ENCODE data around the gene RSPRY1. TPM values are rescaled to one million over a fixed set of nuclear protein-coding genes. Genes with fewer than 3 reads are reported as not detected.

RSPRY1 gene
- total and polyA plus RNA-seq, 2 of the 4 experiments (the other 2 are of a cell fraction): 25.2 to 62.2 TPM

DNA sequence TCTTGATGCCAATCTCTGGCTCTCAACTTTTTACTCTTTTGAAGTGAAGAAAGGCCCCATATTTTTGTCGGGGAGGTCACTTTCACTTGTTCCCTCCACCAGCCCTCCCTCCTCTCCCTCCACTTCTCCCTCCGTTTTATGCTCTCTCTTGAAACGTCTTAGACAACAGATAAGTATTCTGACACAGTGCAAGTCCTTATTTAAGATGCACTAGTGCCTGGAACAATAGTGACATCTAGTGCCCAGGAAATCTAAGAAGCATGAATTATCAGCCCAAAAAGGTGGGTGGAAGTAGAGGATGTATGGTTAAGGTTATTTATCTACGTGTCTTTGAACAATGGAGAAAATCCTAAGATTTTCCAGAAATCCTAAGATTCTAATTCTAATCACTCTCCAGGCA lies 18.2 kb upstream of the RSPRY1 start:
- TF ChIP-seq, protein P1, sequence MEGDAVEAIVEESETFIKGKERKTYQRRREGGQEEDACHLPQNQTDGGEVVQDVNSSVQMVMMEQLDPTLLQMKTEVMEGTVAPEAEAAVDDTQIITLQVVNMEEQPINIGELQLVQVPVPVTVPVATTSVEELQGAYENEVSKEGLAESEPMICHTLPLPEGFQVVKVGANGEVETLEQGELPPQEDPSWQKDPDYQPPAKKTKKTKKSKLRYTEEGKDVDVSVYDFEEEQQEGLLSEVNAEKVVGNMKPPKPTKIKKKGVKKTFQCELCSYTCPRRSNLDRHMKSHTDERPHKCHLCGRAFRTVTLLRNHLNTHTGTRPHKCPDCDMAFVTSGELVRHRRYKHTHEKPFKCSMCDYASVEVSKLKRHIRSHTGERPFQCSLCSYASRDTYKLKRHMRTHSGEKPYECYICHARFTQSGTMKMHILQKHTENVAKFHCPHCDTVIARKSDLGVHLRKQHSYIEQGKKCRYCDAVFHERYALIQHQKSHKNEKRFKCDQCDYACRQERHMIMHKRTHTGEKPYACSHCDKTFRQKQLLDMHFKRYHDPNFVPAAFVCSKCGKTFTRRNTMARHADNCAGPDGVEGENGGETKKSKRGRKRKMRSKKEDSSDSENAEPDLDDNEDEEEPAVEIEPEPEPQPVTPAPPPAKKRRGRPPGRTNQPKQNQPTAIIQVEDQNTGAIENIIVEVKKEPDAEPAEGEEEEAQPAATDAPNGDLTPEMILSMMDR (conservative IDR thresholded peaks at IDR 0.05; ENCODE audit: low read depth, low read length): peak; percentile 78
- TF ChIP-seq CEBPB (IDR thresholded peaks at IDR 0.05; ENCODE audit: low read depth, low read length): no peak
- peak; percentile 89 for TF ChIP-seq RAD21 (IDR thresholded peaks at IDR 0.05; ENCODE audit: low read length)
- no peak for TF ChIP-seq MXI1 (IDR thresholded peaks at IDR 0.05; ENCODE audit: borderline replicate concordance, low read depth, low read length)
- TF ChIP-seq CHD1 (IDR thresholded peaks at IDR 0.05; ENCODE audit: low read depth, low read length): no peak
- TF ChIP-seq SMC3 (IDR thresholded peaks at IDR 0.05; ENCODE audit: low read depth, low read length): peak; percentile 71
- in situ Hi-C loops (cut with MboI; ENCODE audit: low sequenced_read_pairs) (loop anchor here (5.0 kb wide), 1 partner anchor 81 kb away; no protein-coding TSS in a partner anchor), dilution Hi-C loops (cut with HindIII; ENCODE audit: low sequenced_read_pairs, unreplicated experiment) (no loop called here), intact Hi-C loops (cut with micrococcal nuclease) (loop anchor here (1.0 to 5.0 kb wide), 4 partner anchors 75 to 376 kb away; partner anchors contain the start of genes CPNE2 and SLC12A3)
- no TSS peak for BruUV-seq (replicated peaks)
- POLR2A ChIA-PET (ENCODE audit: unreplicated experiment): interaction anchor here (1.0 kb wide), 1 partner anchor 14 kb away, joined by 3 read pairs; no protein-coding TSS in a partner anchor
- H3K4me2 ChIP-seq (ENCODE audit: low read depth, low read length): no peak overlapping the region
- no peaks in the 10 kb centered on the region for H3K9me3 ChIP-seq (ENCODE audit: control insufficient read depth, insufficient read depth, low read length)
- no peaks in the 10 kb centered on the region for H3K27me3 ChIP-seq (ENCODE audit: control insufficient read depth, insufficient read depth, low read length)
- H2BK120ac ChIP-seq (ENCODE audit: low read depth, low read length): no peak overlapping the region
- H3K56ac ChIP-seq (ENCODE audit: extremely low read depth, insufficient read depth, low read length): no peak overlapping the region
- H3K4me3 ChIP-seq (ENCODE audit: insufficient read depth, low read depth, low read length): no peak overlapping the region
- WGBS, 2 experiments (ENCODE audit: extremely low coverage in 2 of 2, insufficient read length in 1 of 2): no CpG with 5 or more reads among the region's 4 CpGs
- no peaks in the 10 kb centered on the region for H3K9me1 ChIP-seq (ENCODE audit: insufficient read depth, low read length)
- CTCF ChIA-PET: no interaction called here
- no peak overlapping the region for H2AK5ac ChIP-seq (ENCODE audit: low read depth, low read length)
- H3K36me3 ChIP-seq (ENCODE audit: control insufficient read depth, insufficient read depth, low read length): peaks cover 44% of the 10 kb centered on the region
- no peaks in the 10 kb centered on the region for H3K4me1 ChIP-seq (ENCODE audit: control insufficient read depth, insufficient read depth, low read length)
- H3K4ac ChIP-seq (ENCODE audit: low read depth, low read length): no peak overlapping the region
- peaks cover 4 to 5% of the 10 kb centered on the region in 2 experiments; a peak in 1 of 4 replicates for H3K79me1 ChIP-seq (ENCODE audit: low read depth in 1 of 2, low read length in 2 of 2)
- ATAC-seq (ENCODE audit: low read depth) (peak; percentile 69), DNase-seq (peak; percentile 83)
- H3K14ac ChIP-seq (replicated peaks; ENCODE audit: low read depth, low read length): no peak overlapping the region
- H4K5ac ChIP-seq (ENCODE audit: low read depth, low read length): no peak overlapping the region
- H3K27ac ChIP-seq (ENCODE audit: insufficient read depth, low read length): no peak overlapping the region
- H4K20me1 ChIP-seq (ENCODE audit: insufficient read depth, low read length): peaks cover 3% of the 10 kb centered on the region; the same call in 1 of the 2 replicates
- H4K8ac ChIP-seq (ENCODE audit: low read depth in 2 of 2, low read length in 2 of 2): no peak overlapping the region
- H2AK9ac ChIP-seq (replicated peaks; ENCODE audit: low read depth, low read length, poor library complexity): no peak overlapping the region
- no peak overlapping the region for H2BK15ac ChIP-seq (ENCODE audit: low read depth, low read length)
- H3K23ac ChIP-seq (ENCODE audit: low read depth, low read length): no peak overlapping the region
- H2BK5ac ChIP-seq (ENCODE audit: low read depth, low read length, poor library complexity, severe bottlenecking): no peak overlapping the region
- no peak overlapping the region for H3K9ac ChIP-seq (ENCODE audit: low read depth, low read length)
- no peak overlapping the region for H2AFZ ChIP-seq (replicated peaks; ENCODE audit: low read length, poor library complexity)
- no peak overlapping the region for H3K18ac ChIP-seq (ENCODE audit: low read depth, low read length)
- H2BK20ac ChIP-seq (ENCODE audit: low read depth, low read length): no peak overlapping the region
- H4K91ac ChIP-seq (ENCODE audit: insufficient read depth, low read depth, low read length): no peak overlapping the region
